Lower lobe of right lung (tissue), 2 donors: ENCODE results near the gene PKP3. TPM values are rescaled to one million over a fixed set of nuclear protein-coding genes. Genes with fewer than 3 reads are reported as not detected.
"Not testable (repeated sequence)": the region's sequence is repeated elsewhere in the genome, so short reads cannot be mapped to it uniquely, and the experiment has no call there.

ENCODE experiments used
- ATAC-seq, 2 donors: fragments of 200-7000 bp; cut with Tn5 transposase; one replicate each; pipeline ENCODE4 v1.9.1; 2020 to 2022; ENCODE audit warnings: mild to moderate bottlenecking in 2 of 2, moderate library complexity in 2 of 2
- DNase-seq: peaks from one replicate; pipeline ENCODE4 v3.0.0-alpha.2; 2020
- H3K27ac ChIP-seq: fragments of 200-600 bp; one replicate; pipeline ENCODE4 v1.8.0; 2022
- H3K27me3 ChIP-seq: fragments of 200-600 bp; one replicate; pipeline ENCODE4 v1.8.0; 2022; ENCODE audit warnings: low read depth
- H3K36me3 ChIP-seq: fragments of 200-600 bp; one replicate; pipeline ENCODE4 v1.8.0; 2022; ENCODE audit warnings: mild to moderate bottlenecking
- H3K4me1 ChIP-seq: fragments of 200-600 bp; one replicate; pipeline ENCODE4 v1.8.0; 2022
- H3K4me3 ChIP-seq: fragments of 200-600 bp; one replicate; pipeline ENCODE4 v1.8.0; 2022; ENCODE audit warnings: mild to moderate bottlenecking
- H3K9me3 ChIP-seq: fragments of 200-600 bp; one replicate; pipeline ENCODE4 v1.8.0; 2022
- CTCF ChIP-seq: fragments of 200-600 bp; IDR thresholded peaks from one replicate; pipeline ENCODE4 v1.8.0; 2022; ENCODE audit warnings: antibody characterized with exemption, mild to moderate bottlenecking
- intact Hi-C: fragments of 100-400 bp; cut with DNase I; formaldehyde crosslinking; loops from one replicate; pipeline ENCODE4 v1.11.0; 2022
- total RNA-seq: library from RNA; stranded (reverse); fragmentation: NEBNext Ultra II Directional; extraction: Animal tissue kit (Norgen Biotek cat#: 25700); gene quantifications from one replicate; pipeline ENCODE4 v1.2.1, GENCODE V29; 2021
- donor health status: DM: no; HTN: yes; CAD: no; lungs with severe emphysema.

PKP3 gene
- total RNA-seq, 1 donor from 2014 or later = 23.1 TPM

DNA sequence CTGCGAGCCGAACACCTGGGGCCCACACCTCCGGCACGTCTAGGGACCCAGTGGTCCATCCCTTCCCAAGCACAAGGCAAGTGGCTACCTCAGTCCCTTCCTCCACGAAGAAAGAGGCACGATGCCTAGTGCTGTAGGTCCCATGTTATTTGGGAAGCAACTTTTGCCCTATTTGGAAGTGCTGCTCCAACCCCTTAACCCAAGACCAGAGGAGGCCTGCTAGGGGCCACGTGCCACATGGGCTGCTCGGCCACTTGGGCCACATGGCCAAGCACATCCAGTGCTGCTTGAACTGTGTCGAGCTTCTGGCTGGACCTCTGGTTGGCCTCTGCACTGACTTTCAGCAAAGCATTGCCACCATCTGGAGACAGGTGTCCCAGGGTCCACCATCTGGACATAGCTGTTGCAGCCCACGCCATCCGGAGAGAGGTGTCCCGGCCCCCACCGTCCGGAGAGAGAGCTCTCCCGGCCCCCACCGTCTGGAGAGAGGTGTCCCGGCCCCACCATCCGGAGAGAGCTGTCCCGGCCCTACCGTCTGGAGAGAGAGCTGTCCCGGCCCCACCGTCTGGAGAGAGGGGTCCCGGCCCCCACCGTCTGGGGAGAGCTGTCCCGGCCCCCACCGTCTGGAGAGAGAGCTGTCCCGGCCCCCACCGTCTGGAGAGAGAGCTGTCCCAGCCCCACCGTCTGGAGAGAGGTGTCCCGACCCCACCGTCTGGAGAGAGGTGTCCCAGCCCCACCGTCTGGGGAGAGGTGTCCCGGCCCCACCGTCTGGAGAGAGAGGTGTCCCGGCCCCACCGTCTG lies 31.2 kb upstream of the PKP3 start:
- ATAC-seq (no peak), DNase-seq (no peak)
- intact Hi-C loops = no loop called here
- Histone ChIP-seq H3K4me3 (no peak overlapping the region), H3K27me3 (peaks cover 28% of the 10 kb centered on the region), H3K4me1 (peaks cover under 1% of the 10 kb centered on the region), H3K9me3 (no peaks in the 10 kb centered on the region), H3K36me3 (no peaks in the 10 kb centered on the region), H3K27ac (no peak overlapping the region)
- TF ChIP-seq CTCF = no peak

DNA sequence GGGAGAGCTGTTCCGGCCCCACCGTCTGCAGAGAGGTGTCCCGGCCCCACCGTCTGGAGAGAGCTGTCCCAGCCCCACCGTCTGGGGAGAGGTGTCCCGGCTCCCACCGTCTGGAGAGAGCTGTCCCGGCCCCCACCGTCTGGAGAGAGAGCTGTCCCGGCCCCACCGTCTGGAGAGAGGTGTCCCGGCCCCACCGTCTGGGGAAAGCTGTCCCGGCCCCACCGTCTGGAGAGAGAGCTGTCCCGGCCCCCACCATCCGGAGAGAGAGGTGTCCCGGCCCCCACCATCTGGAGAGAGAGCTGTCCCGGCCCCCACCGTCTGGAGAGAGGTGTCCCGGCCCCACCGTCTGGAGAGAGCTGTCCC lies 30.6 kb upstream of the PKP3 start:
- DNase-seq, H3K4me3 ChIP-seq, H3K4me1 ChIP-seq, H3K9me3 ChIP-seq, intact Hi-C loops, ATAC-seq, H3K27ac ChIP-seq, H3K36me3 ChIP-seq: not testable (repeated sequence)
- peaks cover 34% of the 10 kb centered on the region for H3K27me3 ChIP-seq

GRCh38 chr11:363948-364761 lies 29.9 kb upstream of the PKP3 start:
- ATAC-seq (peak; percentile 77 to 85), DNase-seq (peak; percentile 65)
- no peak overlapping the region for H3K4me3 ChIP-seq
- no peaks in the 10 kb centered on the region for H3K9me3 ChIP-seq
- peaks cover 10% of the 10 kb centered on the region for H3K4me1 ChIP-seq
- peaks cover 39% of the 10 kb centered on the region for H3K27me3 ChIP-seq
- H3K27ac ChIP-seq = no peak overlapping the region
- H3K36me3 ChIP-seq = no peaks in the 10 kb centered on the region
- peak; percentile 37 for TF ChIP-seq CTCF
- intact Hi-C loops = no loop called here

GRCh38 chr11:364991-365725 lies 28.9 kb upstream of the PKP3 start:
- ATAC-seq = no peak
- Histone ChIP-seq H3K36me3 (no peaks in the 10 kb centered on the region), H3K27me3 (peaks cover 41% of the 10 kb centered on the region), H3K27ac (no peak overlapping the region), H3K4me1 (peaks cover 10% of the 10 kb centered on the region), H3K9me3 (no peaks in the 10 kb centered on the region), H3K4me3 (no peak overlapping the region)
- TF ChIP-seq CTCF = no peak
- DNase-seq = no peak
- intact Hi-C loops = no loop called here

GRCh38 chr11:365831-366230 lies 28.2 kb upstream of the PKP3 start:
- no peaks in the 10 kb centered on the region for H3K9me3 ChIP-seq
- peaks cover 10% of the 10 kb centered on the region for H3K4me1 ChIP-seq
- peaks cover 48% of the 10 kb centered on the region for H3K27me3 ChIP-seq
- no peak overlapping the region for H3K27ac ChIP-seq
- intact Hi-C loops = no loop called here
- DNase-seq = no peak
- no peak for ATAC-seq
- no peak overlapping the region for H3K4me3 ChIP-seq
- no peak for TF ChIP-seq CTCF
- H3K36me3 ChIP-seq = no peaks in the 10 kb centered on the region
